Measurements from ENCODE around the gene C16orf89. TPM values are rescaled to one million over a fixed set of nuclear protein-coding genes. Genes with fewer than 3 reads are reported as not detected.

C16orf89 gene
- total RNA-seq, 4 donors from 2014 or later = 6.3 to 39.0 (median 17.8) TPM

GRCh38 chr16:5033256-5034166 lies 32.2 kb downstream of the C16orf89 start, which contains the start of gene NAGPA:
NAGPA (minus strand) TSS chr16:5033935; CDS start chr16:5033914, 21 bp downstream.
- Histone ChIP-seq H3K27me3 (no peaks in the 10 kb centered on the region), H3K36me3 (peaks cover 0 to 30% (median 0%) of the 10 kb centered on the region in 3 donors), H3K27ac (peak within 1 kb of the TSS in 3 of 4 donors; percentile 71 to 81 (median 77)), H3K4me1 (peaks cover 0 to 21% (median 13%) of the 10 kb centered on the region in 4 donors), H3K4me3 (peak within 1 kb of the TSS; percentile 66 to 97 (median 84)), H3K9me3 (no peaks in the 10 kb centered on the region)
- 0 to 1% methylated on average over 31 to 37 of the region's 104 CpGs for WGBS, 2 donors
- TF ChIP-seq EP300 (IDR thresholded peaks at IDR 0.05) (peak; percentile 71 to 95), POLR2A (IDR thresholded peaks at IDR 0.05) (peak; percentile 9 to 34), CTCF (IDR thresholded peaks at IDR 0.05) (peak in 1 of 5 experiments; percentile 16)
- peak; percentile 87 to 93 for DNase-seq (ENCODE audit: low spot score in 2 of 2)

- H3K27ac ChIP-seq = peak overlapping the region in 2 of 4 donors; percentile 77 to 81
- peak overlapping the region; percentile 66 to 97 (median 84) for H3K4me3 ChIP-seq
- H3K9me3 ChIP-seq = no peaks in the 10 kb centered on the region
- no peaks in the 10 kb centered on the region for H3K27me3 ChIP-seq
- peaks cover 0 to 38% (median 0%) of the 10 kb centered on the region in 3 donors for H3K36me3 ChIP-seq
- WGBS, 2 donors = 37% methylated on average over 12 of the region's 12 CpGs
- peaks cover 0 to 21% (median 13%) of the 10 kb centered on the region in 4 donors for H3K4me1 ChIP-seq
- DNase-seq (ENCODE audit: low spot score in 2 of 2) = no peak
- TF ChIP-seq CTCF (IDR thresholded peaks at IDR 0.05) = no peak
- no peak for TF ChIP-seq POLR2A (IDR thresholded peaks at IDR 0.05)
- TF ChIP-seq EP300 (IDR thresholded peaks at IDR 0.05) = no peak
Measured at GRCh38 chr16:5032748-5033167, 33.0 kb downstream of the C16orf89 start.

GRCh38 chr16:5031601-5032000 lies 34.2 kb downstream of the C16orf89 start:
- Histone ChIP-seq H3K27ac (no peak overlapping the region), H3K27me3 (no peaks in the 10 kb centered on the region), H3K4me1 (peaks cover 0 to 21% (median 13%) of the 10 kb centered on the region in 4 donors), H3K36me3 (peaks cover 0 to 49% (median 0%) of the 10 kb centered on the region in 3 donors), H3K4me3 (no peak overlapping the region), H3K9me3 (no peaks in the 10 kb centered on the region)
- DNase-seq (ENCODE audit: low spot score in 2 of 2) = no peak
- no peak for TF ChIP-seq EP300 (IDR thresholded peaks at IDR 0.05)
- no peak for TF ChIP-seq CTCF (IDR thresholded peaks at IDR 0.05)
- no peak for TF ChIP-seq POLR2A (IDR thresholded peaks at IDR 0.05)
- 84 to 91% methylated on average over 7 of the region's 7 CpGs for WGBS, 2 donors

GRCh38 chr16:5030251-5030870 lies 35.4 kb downstream of the C16orf89 start:
- TF ChIP-seq EP300 (IDR thresholded peaks at IDR 0.05) (no peak), CTCF (IDR thresholded peaks at IDR 0.05) (no peak), POLR2A (IDR thresholded peaks at IDR 0.05) (no peak)
- peaks cover 0 to 53% (median 0%) of the 10 kb centered on the region in 3 donors for H3K36me3 ChIP-seq
- WGBS, 2 donors = 78 to 87% methylated on average over 11 to 12 of the region's 12 CpGs
- no peak for DNase-seq (ENCODE audit: low spot score in 2 of 2)
- H3K9me3 ChIP-seq = no peaks in the 10 kb centered on the region
- no peak overlapping the region for H3K27ac ChIP-seq
- no peak overlapping the region for H3K4me3 ChIP-seq
- H3K27me3 ChIP-seq = no peaks in the 10 kb centered on the region
- peaks cover 0 to 23% (median 13%) of the 10 kb centered on the region in 4 donors for H3K4me1 ChIP-seq
